ENCODE data around the gene MYO16.

GRCh38 chr13:108813587-108814170, 184.3 kb downstream of the MYO16 start:
- TF ChIP-seq CTCF (IDR thresholded peaks at IDR 0.05): no peak
- no peak for TF ChIP-seq POLR2A (IDR thresholded peaks at IDR 0.05)
- TF ChIP-seq EP300 (IDR thresholded peaks at IDR 0.05): no peak

Measured in tibial nerve (tissue), 4 donors.